Measurements from ENCODE around the gene ZBED4.

The ZBED4 gene

DNA sequence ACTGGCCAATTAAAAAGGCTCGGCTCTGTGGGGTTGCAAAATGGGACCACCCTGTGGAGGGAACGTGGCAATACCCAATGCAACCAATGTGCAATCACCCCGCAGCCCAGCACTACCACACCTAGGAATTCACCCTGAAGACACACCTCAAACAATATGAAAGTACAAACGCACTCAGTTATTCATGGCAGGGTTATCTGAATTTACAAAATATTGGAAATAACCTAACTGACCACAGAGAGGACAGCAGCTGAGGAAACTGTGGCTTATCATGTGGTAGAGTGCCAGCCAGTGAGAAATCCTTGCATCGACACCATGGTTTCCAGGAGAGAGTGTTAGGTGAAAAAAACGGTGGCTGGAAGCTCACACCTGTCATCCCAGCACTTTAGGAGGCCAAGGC, 45.9 kb downstream of the ZBED4 start:
- Histone ChIP-seq H3K9ac (ENCODE audit: low read depth, low read length) (no peak overlapping the region), H3K4me3 (ENCODE audit: low read length) (no peak overlapping the region), H3K4me1 (ENCODE audit: control insufficient read depth, insufficient read depth, low read length) (no peaks in the 10 kb centered on the region), H3K4me2 (ENCODE audit: low read length) (no peak overlapping the region), H3K27me3 (ENCODE audit: control insufficient read depth, insufficient read depth, low read length) (no peaks in the 10 kb centered on the region), H3K9me3 (replicated peaks; ENCODE audit: low read length) (no peaks in the 10 kb centered on the region), H3K36me3 (ENCODE audit: insufficient read depth, low read length) (peaks cover 39% of the 10 kb centered on the region)

DNA sequence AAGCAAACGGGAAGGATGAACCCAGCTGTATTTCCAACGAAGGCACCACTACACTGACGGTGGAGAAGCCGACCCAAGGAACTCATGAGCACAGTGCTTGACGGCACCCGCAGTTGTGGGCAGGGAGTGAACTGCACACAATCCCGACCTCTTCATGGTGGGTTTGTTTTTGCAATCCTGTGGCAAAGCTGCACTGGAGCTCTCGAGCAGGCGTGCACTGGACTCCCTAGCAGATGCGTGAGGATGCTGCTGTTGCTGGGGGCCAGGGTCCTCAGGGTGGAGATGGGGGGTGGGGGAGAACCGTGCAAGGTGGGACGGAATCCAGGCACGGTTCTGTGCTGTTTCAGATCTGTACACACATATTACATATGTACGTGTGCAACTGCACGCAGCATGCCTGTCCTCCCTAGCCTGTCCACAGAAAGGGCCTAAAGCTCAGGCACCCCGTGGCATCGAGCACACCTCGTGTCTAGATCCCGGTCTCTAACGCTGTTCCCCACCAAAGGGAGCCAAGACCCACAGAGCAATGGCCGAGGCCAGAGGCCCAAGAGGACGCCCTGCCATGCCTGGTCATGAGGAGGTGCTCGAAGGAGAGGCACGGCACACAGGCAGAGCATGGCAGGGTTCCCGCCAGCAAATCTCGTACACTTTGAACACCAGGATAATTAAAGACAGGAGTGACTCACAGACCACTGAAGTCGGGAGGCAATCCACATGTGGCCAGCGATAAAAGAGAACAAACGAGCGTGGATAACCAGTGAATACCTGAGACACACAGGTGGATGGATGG, 47.0 kb downstream of the ZBED4 start:
- H3K4me2 ChIP-seq (ENCODE audit: low read length): no peak overlapping the region
- peaks cover 39% of the 10 kb centered on the region for H3K36me3 ChIP-seq (ENCODE audit: insufficient read depth, low read length)
- no peaks in the 10 kb centered on the region for H3K9me3 ChIP-seq (replicated peaks; ENCODE audit: low read length)
- H3K27me3 ChIP-seq (ENCODE audit: control insufficient read depth, insufficient read depth, low read length): no peaks in the 10 kb centered on the region
- H3K4me1 ChIP-seq (ENCODE audit: control insufficient read depth, insufficient read depth, low read length): no peaks in the 10 kb centered on the region
- no peak overlapping the region for H3K4me3 ChIP-seq (ENCODE audit: low read length)
- H3K9ac ChIP-seq (ENCODE audit: low read depth, low read length): no peak overlapping the region

DNA sequence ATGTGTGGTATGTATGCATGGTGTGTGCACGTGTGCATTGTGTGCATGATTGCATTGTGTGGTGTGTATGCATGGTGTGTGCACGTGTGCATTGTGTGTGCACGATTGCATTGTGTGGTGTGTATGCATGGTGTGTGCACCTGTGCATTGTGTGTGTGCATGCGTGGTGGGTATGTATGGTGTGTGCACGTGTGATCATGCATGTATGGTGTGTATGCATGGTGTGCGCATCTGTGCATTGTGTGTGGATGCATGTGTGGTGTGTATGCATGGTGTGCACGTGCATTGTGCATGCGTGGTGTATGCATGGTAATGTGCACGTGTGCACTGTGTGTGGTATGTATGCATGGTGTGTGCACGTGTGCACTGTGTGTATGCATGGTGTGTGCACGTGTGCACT, 47.8 kb downstream of the ZBED4 start:
- Histone ChIP-seq H3K27me3 (ENCODE audit: control insufficient read depth, insufficient read depth, low read length) (no peaks in the 10 kb centered on the region), H3K36me3 (ENCODE audit: insufficient read depth, low read length) (peaks cover 36% of the 10 kb centered on the region), H3K4me3 (ENCODE audit: low read length) (no peak overlapping the region), H3K4me1 (ENCODE audit: control insufficient read depth, insufficient read depth, low read length) (no peaks in the 10 kb centered on the region), H3K4me2 (ENCODE audit: low read length) (no peak overlapping the region), H3K9me3 (replicated peaks; ENCODE audit: low read length) (no peaks in the 10 kb centered on the region), H3K9ac (ENCODE audit: low read depth, low read length) (no peak overlapping the region)

DNA sequence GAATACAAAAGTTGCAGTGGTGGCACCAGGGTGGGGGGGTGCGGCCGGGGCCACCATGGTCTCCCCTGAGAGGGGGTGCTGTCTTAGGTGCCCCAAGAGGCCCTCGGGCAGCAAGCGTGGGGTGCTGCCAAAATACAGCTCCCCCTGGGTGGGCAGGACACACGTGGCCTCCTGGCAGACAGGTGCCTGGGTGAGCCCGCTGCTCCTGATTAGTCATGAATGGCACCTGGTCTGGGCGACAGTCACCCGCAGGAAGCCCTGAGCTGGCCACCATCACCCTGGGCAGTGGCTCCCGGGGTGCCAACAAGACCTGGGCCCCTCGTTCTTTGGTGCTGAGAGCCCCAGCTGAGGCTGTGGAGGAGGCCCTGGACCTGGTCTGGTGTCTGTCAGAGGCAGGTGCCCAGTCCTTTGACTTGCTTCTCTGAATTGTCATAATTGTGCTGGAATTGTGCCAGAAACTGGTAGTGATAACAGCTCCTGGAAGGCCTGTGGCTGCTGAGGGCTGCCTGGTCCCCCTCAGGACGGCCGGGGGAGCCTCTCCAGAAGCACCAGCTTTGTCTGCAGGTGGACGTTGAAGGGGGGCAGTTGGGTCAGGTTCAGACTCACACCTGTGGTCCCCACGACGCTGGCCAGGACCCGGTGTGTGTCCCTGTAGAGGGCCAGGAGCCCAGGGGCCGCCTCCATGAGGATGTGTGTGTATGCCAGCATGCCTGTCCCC, 49.8 kb downstream of the ZBED4 start:
- H3K9me3 ChIP-seq (replicated peaks; ENCODE audit: low read length): no peaks in the 10 kb centered on the region
- H3K4me3 ChIP-seq (ENCODE audit: low read length): no peak overlapping the region
- H3K36me3 ChIP-seq (ENCODE audit: insufficient read depth, low read length): peaks cover 36% of the 10 kb centered on the region
- no peak overlapping the region for H3K4me2 ChIP-seq (ENCODE audit: low read length)
- H3K9ac ChIP-seq (ENCODE audit: low read depth, low read length): no peak overlapping the region
- H3K27me3 ChIP-seq (ENCODE audit: control insufficient read depth, insufficient read depth, low read length): no peaks in the 10 kb centered on the region
- H3K4me1 ChIP-seq (ENCODE audit: control insufficient read depth, insufficient read depth, low read length): no peaks in the 10 kb centered on the region

DNA sequence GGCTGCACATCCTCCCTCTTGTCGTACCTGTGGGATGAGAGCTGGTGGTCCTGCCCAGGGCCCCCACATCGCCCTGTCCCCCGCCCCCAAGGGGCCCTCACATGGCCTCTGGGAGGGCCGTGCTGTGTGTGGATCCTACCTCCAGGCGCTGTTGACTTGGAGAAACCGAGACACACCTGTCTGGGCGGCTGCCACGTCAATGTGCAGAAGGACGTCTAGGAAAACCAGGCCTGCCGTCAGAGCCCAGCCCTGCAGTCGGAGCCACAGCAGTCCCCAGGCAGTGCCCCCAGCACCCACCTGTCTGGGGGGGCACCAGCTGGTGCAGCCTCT, 50.4 kb downstream of the ZBED4 start:
- Histone ChIP-seq H3K4me2 (ENCODE audit: low read length) (no peak overlapping the region), H3K9ac (ENCODE audit: low read depth, low read length) (no peak overlapping the region), H3K9me3 (replicated peaks; ENCODE audit: low read length) (no peaks in the 10 kb centered on the region), H3K4me1 (ENCODE audit: control insufficient read depth, insufficient read depth, low read length) (no peaks in the 10 kb centered on the region), H3K36me3 (ENCODE audit: insufficient read depth, low read length) (peaks cover 31% of the 10 kb centered on the region), H3K4me3 (ENCODE audit: low read length) (no peak overlapping the region), H3K27me3 (ENCODE audit: control insufficient read depth, insufficient read depth, low read length) (no peaks in the 10 kb centered on the region)

DNA sequence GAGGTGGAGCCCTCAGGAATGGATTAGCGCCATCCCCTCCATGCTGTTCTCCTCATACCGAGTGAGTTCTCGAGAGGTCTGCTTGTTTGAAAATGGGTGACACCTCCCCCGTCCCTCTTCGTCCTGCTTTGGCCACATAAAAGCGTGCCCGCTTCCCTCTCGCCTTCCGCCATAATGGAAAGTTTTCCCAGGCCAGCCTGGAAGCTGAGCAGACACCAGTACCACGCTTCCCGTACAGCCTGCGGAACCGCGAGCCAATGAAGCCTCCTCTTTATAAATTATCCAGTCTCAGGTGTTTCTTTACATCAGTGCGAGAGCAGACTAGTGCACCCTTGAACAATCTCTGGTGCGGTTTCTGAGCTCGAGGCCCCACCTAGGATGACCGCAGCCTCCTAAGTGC, 51.8 kb downstream of the ZBED4 start:
- H3K27me3 ChIP-seq (ENCODE audit: control insufficient read depth, insufficient read depth, low read length): no peaks in the 10 kb centered on the region
- no peak overlapping the region for H3K9ac ChIP-seq (ENCODE audit: low read depth, low read length)
- no peaks in the 10 kb centered on the region for H3K9me3 ChIP-seq (replicated peaks; ENCODE audit: low read length)
- H3K4me2 ChIP-seq (ENCODE audit: low read length): no peak overlapping the region
- no peak overlapping the region for H3K4me3 ChIP-seq (ENCODE audit: low read length)
- peaks cover 26% of the 10 kb centered on the region for H3K36me3 ChIP-seq (ENCODE audit: insufficient read depth, low read length)
- no peaks in the 10 kb centered on the region for H3K4me1 ChIP-seq (ENCODE audit: control insufficient read depth, insufficient read depth, low read length)

DNA sequence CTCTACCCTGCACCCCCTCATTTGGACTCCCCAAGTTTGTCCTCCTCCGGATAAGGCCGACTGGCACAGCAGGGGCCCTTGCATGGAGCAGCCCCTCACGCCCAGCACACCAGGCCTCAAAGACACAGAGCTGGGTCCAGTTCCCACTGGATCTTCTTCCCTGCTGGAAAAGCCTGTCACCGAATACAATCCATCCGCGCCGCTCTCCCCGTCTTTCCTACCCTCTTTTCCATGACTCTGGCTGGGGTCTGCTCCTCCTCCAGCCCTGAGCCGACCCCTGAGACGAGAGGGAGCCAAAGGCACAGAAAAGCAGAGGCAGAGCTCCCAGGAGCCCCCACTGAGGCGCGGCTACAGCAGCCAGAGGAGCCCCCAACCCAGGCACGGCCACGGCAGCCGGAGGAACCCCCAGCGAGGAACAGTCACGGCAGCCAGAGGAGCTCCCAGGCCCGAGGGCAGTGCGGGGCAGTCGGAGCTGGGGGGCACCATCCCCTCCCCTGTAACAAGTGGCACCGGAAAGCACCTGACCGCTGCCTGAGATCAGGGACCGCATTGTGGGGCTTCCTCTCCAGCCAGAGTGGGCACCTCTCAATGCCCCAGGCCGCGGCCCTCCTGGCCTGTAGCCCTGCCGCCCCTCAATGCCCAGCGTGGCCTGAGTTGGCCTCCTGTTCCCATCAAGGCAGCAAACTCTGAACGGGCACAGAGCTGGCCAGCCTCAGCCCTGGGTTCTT, 52.6 kb downstream of the ZBED4 start:
- Histone ChIP-seq H3K27me3 (ENCODE audit: control insufficient read depth, insufficient read depth, low read length) (no peaks in the 10 kb centered on the region), H3K36me3 (ENCODE audit: insufficient read depth, low read length) (peaks cover 24% of the 10 kb centered on the region), H3K4me1 (ENCODE audit: control insufficient read depth, insufficient read depth, low read length) (no peaks in the 10 kb centered on the region), H3K4me3 (ENCODE audit: low read length) (no peak overlapping the region), H3K4me2 (ENCODE audit: low read length) (no peak overlapping the region), H3K9ac (ENCODE audit: low read depth, low read length) (no peak overlapping the region), H3K9me3 (replicated peaks; ENCODE audit: low read length) (no peaks in the 10 kb centered on the region)

GRCh38 chr22:49906799-49907290, 53.2 kb downstream of the ZBED4 start:
- Histone ChIP-seq H3K9ac (ENCODE audit: low read depth, low read length) (no peak overlapping the region), H3K36me3 (ENCODE audit: insufficient read depth, low read length) (peaks cover 18% of the 10 kb centered on the region), H3K4me3 (ENCODE audit: low read length) (no peak overlapping the region), H3K27me3 (ENCODE audit: control insufficient read depth, insufficient read depth, low read length) (no peaks in the 10 kb centered on the region), H3K9me3 (replicated peaks; ENCODE audit: low read length) (no peaks in the 10 kb centered on the region), H3K4me1 (ENCODE audit: control insufficient read depth, insufficient read depth, low read length) (no peaks in the 10 kb centered on the region), H3K4me2 (ENCODE audit: low read length) (no peak overlapping the region)

- Histone ChIP-seq H3K9ac (ENCODE audit: low read depth, low read length) (no peak overlapping the region), H3K9me3 (replicated peaks; ENCODE audit: low read length) (no peaks in the 10 kb centered on the region), H3K4me3 (ENCODE audit: low read length) (no peak overlapping the region)
Measured at GRCh38 chr22:49907807-49908206, 54.2 kb downstream of the ZBED4 start.

GRCh38 chr22:49909476-49910205, 56.0 kb downstream of the ZBED4 start:
- no peaks in the 10 kb centered on the region for H3K27me3 ChIP-seq (ENCODE audit: control insufficient read depth, insufficient read depth, low read length)
- H3K4me1 ChIP-seq (ENCODE audit: control insufficient read depth, insufficient read depth, low read length): no peaks in the 10 kb centered on the region
- no peaks in the 10 kb centered on the region for H3K9me3 ChIP-seq (replicated peaks; ENCODE audit: low read length)
- H3K4me2 ChIP-seq (ENCODE audit: low read length): no peak overlapping the region
- no peak overlapping the region for H3K9ac ChIP-seq (ENCODE audit: low read depth, low read length)
- H3K4me3 ChIP-seq (ENCODE audit: low read length): no peak overlapping the region
- H3K36me3 ChIP-seq (ENCODE audit: insufficient read depth, low read length): peaks cover 11% of the 10 kb centered on the region

More at GRCh38 chr22:49907807-49908206, 54.2 kb downstream of the ZBED4 start:
- no peak overlapping the region for H3K4me2 ChIP-seq (ENCODE audit: low read length)
- H3K4me1 ChIP-seq (ENCODE audit: control insufficient read depth, insufficient read depth, low read length): no peaks in the 10 kb centered on the region
- H3K27me3 ChIP-seq (ENCODE audit: control insufficient read depth, insufficient read depth, low read length): no peaks in the 10 kb centered on the region
- H3K36me3 ChIP-seq (ENCODE audit: insufficient read depth, low read length): peaks cover 19% of the 10 kb centered on the region
